C1 segment of cervical spinal cord (tissue), 14 donors: ENCODE results near the gene CAMK2N2.
"Not testable (repeated sequence)": the region's sequence is repeated elsewhere in the genome, so short reads cannot be mapped to it uniquely, and the experiment has no call there.

Experiments used
- DNase-seq, 14 donors: peaks; one replicate each; lab custom pipeline; 2025; lab: John Stamatoyannopoulos, UW

CAMK2N2 gene

DNA sequence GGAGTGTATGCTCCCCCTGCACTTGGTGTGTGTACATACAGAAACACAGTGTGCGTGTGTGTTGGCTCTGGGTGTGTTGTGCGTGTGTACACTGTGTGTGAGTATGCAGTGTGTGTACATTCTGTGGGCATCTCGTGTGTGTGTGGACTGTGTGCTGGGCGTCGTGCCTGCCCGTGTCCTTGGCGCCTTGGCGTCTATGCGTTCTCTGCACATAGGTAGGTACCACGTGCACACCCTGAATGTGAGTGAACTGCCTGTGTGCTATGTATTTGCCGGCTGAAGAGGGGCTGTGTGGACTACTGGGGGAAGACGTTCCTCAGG is 14.0 kb upstream of the CAMK2N2 start:
- DNase-seq = peak in 1 of 14 donors; percentile 25

DNA sequence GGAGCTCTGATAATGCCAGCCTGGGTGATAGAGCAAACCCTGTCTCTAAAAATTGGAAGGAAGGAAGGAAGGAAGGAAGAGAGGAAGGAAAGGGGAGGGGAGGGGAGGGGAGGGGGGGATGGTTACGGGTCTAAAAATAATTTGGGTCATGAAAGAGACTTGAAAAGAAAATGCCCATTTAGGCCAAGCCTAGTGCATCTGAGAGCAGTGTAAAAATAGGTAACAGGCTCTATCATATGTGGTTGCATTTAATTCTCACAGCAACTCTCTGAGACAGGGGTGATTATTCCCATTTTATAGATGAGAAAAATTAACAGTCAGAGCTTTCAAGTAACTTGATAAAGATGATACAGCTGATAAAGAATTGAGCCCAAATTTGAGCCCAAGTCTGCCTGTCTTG is 10.9 kb upstream of the CAMK2N2 start:
- no peak for DNase-seq

DNA sequence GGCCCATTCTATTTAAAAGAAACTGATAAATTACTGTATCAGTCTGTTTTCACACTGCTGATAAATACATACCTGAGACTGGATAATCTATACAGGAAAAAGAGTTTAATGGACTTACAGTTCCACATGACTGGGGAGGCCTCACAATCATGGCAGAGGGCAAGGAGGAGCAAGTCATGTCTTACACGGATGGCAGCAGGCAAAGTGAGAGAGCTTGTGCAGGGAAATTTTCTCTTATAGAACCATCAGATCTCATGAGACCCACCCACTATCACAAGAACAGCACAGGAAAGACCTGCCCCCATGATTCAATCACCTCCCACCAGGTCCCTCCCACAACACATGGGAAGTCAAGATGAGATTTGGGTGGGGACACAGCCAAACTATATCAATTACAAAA is 5.9 kb upstream of the CAMK2N2 start:
- DNase-seq = not testable (repeated sequence)

DNA sequence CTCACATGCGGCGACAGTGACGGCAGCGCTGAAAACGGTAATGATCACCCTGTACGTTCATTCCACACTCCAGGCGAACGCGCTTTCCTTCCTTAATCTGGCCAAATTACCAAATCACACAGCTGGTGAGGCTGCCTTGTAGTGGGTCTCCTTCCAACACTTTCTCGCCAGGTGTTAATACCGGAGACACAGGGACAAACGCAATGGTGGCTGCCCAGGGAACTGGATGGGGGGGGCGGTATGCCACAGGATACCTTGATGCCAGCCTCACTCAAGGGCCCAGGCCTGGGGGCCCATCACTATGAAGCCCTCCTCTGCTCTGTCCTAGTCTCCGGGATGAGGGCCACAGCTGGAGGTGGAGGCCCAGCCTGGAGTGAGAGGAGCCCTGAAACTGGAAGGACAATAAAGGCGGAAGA is 1.4 kb upstream of the CAMK2N2 start:
- DNase-seq = peak in 1 of 14 donors; percentile 19

DNA sequence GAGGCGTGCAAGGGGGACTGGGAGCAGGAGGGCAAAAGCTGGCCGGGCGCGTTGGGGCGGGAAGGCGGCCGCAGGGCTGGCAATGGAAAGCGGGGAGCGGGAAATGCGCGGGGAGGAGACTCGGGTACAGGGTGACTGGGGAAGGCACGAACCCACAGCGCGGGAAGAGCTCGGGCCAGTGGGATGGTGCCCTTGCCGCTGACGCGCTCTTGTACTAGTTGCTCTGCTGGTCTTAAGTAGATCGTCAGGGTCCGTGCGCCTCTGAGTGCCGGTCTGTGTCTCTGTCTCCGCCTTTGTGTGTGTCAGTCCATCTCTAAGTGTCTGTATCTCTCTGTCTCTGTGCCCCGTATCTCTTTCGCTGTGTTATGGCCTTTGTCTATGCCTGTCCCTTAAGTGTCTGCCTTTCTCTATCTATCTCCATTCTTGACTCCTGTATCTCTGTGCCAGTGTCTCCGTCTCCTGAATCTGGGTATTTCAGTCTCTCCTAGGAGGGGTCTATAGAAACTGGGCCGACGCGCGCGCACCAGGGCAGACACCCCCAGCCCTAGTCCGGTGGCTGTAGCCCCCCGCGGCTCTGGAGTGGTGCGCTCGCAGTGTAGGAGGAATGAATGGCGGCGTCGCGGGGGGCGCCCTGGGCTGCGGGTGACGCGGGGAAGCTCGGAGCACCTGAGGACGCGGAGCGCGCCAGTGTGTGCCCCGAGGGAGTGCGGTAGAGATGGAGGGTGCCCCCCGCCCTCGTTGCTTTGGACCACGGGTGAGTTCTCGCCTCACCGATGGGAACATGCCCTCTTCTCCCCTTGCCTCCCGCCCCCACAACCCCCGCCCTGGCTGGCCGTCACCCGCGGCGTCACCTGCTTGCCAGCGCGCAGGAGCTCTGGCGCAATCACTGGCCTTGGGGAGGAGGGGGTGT is 756 bp upstream of the CAMK2N2 start:
- DNase-seq = peak in 1 of 14 donors; percentile 43

DNA sequence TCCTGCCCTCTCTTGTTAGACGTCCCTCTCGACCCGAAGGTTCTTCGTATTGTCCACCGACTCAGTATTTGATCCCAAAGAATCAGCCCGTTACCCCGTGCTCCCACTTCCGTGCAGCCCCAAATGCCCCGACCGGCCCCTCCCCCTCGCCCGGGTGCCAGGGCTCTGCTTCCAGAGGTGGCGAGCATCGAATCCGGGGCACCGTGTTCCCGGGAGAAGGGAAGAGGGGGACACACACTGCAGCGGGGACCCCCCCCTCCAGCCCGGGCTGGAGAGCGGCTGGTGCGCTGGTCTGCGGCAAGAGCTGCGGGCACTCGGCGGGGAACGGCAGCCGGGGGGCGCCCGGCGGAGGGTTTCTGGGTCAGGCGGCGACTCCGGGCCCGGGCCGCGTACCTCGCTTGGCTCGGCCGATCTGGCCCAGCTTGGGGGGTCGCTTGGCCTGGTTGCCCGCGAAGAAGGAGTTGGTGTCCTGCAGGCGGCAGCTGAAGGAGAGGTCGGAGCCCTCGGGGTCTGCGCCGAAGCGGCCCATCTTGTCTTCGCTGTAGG is 556 bp downstream of the CAMK2N2 start:
- peak in 1 of 14 donors; percentile 38 for DNase-seq

DNA sequence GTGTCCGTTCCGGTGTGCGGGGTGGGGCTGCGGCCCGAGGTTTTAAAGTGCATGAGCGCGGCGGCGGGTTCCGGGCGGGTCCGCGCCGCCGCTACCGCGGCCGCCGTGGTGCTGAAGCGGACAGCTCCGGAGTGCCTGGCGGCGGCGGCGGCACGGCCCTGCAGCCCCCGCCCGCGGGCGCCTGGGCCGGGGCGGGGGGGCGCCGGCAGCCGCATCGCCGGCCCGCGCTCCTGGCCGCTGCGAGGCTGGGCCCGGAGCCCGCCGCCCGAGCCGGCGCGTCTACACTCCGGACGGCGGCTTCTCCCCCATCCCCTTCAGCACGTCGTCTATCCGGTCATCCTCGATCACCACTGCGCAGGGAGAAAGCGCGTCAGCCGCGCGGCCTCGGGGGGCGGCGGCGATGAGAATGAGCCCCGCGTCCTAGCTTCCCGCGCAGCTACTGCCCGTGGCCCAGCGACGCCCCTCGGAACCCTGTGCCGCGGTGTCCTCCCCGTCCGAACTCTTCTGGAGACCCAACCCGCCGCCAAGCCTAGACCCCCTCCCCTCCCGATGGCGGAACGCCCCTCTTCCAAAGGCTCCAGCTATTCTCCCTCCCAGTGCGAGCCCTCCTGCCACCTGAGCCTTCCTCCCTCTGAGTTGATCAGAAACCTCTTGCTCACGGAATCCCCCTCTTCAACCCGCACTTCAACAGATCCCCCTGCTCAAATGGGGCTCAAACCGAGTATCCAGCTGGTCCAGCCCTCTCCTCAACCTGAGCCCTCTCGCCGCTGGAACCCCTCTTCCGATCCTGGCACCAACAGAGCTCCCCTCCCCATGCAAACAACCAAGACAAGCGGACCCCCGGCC is 1.3 kb downstream of the CAMK2N2 start:
- DNase-seq = peak in 3 of 14 donors; percentile 19 to 45 (median 28)

DNA sequence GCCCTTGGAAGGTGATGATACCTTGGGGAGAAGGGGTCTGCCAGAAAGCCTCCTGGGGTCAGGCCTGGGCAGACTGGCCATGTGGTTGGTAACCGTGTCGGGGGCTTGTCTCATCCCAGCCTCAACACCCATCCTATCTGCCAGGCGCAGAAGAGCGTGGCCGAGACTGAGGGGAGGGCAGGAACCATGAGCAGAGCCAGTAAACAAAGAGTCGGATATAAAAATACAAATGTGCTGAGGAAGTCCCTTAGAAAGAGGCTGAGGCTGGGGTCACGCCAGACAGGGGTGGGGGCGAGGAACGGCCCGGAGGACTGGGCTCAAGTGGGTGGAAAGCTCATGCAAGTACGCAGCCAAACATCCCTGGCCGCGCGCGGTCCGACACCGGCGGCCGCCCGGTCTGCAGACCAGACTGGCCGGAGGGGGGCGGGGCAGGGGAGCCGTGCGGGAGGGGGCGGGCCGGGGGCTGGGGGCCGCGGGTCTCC is 1.9 kb downstream of the CAMK2N2 start:
- peak in 1 of 14 donors; percentile 15 for DNase-seq

DNA sequence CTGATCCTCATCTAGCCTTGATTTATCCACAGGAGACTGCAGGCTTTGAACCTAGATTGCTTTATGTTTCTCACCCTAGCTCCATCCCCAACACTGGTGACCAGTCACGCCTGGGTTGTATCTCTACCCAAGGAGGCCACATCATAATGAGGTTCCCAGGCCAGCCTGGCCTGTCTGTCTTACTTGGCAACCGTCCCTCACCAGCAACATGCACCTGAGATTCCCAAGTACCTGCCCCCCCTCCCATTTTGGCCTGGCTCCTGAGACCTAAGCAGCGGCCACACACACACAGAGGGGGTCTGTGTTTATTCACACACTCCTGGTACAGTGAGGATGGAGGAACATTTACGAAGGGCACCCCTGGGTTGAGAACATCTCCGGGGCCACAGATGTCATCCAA is 2.4 kb downstream of the CAMK2N2 start:
- DNase-seq = no peak

DNA sequence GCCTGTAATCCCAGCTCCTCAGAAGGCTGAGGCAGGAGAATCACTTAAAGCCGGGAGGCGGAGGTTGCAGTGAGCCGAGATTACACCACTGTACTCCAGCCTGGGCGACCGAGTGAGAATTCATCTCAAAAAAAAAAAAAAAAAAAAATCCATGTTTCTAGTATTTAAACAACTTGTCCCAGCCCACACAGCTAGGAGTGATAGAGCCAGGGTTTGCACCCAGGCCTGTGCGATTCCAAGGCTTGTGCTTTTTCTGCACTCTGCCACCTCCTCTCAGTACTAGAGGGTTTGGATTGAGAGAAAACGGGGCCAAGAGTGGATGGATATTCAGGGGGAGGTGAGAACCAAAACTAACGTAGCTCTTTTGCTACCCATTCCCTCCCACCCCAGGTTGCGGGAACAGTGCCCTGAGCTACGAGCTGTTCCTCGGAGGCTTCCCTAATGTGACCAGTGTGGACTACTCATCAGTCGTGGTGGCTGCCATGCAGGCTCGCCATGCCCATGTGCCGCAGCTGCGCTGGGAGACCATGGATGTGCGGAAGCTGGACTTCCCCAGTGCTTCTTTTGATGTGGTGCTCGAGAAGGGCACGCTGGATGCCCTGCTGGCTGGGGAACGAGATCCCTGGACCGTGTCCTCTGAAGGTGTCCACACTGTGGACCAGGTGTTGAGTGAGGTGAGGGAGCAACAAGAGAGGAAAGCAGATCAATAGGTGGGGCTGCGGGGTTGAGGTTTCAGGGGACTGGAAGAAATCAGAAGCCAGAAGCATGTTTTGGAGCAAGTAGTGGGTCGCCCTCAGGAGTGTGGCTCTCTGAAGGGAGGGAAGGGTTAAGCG is 4.1 kb downstream of the CAMK2N2 start:
- DNase-seq = no peak

DNA sequence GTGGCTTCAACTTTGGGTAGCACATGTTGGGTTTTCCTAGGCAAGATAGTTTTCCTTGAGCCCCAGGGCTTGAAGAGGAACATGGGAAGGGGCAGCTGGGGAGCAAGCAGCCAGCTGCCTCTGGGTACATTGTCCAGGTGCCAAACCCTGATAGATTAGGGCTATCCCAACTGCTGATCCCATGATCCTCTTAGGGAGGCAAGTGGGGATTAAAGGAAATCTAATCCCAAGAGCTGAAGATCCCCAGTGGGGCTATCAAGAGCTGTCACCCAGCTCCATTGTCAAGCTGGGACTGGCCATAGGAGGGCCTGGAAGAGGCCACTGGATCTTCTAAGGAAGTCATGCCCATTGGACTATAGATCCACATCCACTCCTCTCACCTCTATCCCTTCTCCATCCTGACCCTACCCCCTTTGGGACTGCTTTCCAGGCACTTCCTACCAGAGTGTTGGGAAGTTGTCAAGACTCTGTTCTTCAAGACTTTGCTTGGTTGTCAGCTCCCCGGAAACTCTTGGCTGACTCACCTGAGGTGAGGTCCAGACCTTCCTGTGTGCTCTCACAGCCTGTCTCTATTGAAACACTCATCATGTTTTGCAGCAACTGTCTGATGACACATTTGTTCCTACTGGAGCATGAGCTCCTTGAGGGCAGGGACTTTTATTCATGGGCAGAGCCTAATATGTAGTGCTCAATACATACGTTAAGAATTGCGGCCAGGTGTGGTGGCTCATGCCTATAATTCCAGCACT is 5.9 kb downstream of the CAMK2N2 start:
- DNase-seq = no peak

DNA sequence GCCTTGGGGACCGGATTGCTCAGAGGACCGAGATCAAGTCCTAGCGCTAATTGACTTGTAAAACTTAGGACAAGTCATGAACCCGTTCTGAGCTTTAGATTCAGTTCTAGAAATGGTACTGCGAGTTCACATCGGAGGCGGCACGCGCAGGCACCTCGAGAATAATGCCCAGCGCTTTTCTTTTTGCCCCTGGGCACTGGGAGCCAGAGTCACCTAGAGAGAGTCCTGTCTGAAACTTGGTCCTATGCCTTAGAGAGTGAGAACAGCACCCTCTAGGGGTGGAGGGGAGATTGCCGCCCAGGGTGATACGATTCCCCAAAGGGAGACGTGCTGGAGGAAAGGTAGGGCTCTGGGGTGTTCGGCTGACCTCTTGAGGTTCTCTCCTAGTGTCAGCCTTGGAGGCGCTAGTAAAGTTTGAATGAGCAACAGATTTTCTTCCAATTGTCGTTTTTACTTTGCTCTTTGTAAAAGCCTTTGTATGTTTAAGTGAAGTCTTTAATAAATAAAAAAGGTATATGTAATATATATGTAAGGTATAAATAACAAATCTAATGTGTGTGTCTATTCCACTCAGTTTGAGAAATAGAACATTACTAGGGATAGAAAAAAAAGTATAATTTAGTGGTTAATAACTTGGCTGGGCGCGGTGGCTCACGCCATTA is 11.1 kb downstream of the CAMK2N2 start:
- DNase-seq = peak in 12 of 14 donors; percentile 35 to 70 (median 54)

DNA sequence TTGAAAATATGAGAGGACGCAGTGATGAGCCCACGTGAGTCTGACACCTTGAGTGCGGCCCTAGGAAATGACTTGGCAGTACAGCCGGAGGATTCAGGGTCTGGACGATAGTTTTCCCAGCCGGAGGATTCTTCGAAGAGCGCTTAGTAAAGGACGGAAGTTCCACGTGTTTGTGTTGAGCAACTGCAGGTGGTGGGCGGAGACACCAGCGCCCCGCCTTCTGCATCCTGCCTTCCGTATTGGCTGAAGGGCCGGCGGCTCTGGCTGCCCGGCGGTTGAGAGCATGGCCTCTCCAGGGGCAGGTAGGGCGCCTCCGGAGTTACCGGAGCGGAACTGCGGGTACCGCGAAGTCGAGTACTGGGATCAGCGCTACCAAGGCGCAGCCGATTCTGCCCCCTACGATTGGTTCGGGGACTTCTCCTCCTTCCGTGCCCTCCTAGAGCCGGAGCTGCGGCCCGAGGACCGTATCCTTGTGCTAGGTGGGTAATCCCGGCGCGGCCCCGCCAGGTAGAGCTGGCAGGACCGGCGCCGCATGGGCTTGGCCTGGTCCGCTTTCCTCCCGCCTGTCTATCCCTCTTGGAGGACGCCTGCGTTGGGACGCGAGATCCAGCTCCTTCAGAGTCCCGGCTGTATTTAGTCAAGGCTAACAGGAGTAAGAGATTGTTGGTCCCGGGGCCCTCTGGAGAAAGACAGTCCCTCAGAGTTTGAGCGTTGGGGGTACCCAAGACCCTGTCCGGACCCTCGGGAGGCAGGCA is 11.8 kb downstream of the CAMK2N2 start, which contains the start of gene EEF1AKMT4:
Gene EEF1AKMT4 (plus strand): TSS at position 261 of the 755 bp plus-strand sequence. CDS start 23 bp downstream, at position 284.
- DNase-seq = peak; percentile 28 to 92 (median 85)

DNA sequence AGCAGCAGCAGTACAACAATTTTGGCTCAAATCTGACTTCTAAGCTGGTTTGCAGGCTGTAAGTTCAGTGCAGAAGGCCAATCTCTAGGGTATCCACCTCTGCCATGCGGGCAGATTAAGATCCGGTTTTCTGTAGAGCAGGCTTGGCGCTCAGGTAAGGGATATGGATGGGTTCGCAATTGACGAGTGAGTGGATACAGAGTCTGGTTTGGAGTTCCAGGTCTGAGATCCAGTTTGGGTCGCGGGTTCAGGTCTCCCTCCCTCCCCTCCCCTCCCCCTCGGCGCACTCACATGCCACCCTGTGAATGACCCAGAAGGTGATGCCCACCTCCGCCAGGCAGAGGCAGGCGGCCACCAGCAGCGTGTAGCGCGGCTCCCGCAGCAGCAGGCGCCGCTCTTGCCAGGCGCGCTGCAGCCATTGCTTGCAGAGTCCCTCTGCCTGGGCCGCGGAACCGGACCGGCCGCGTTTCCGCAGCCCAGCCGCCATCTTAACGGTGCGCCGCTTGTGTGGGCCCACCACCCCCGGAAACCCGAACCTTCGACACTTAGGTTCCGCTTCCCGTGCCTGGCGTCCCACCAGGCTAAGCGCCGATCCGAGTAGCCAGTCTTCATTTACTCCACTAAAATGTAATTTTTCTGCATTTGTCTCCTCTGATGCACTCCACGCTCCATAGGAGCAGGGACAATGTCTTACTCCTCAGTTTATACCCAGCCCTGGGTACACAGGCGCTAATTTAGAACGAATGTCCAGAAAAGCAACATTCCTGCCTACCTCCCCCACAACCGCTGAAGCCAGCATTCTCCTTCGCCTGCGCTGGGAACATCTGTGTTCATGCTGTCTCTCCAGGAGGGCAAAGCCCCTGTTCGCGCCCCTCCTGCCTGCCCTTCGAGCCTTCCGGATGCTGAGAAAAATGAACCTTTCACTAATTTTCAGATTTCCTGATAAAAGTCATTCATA is 12.6 kb downstream of the CAMK2N2 start, which contains the start of gene ALG3:
Gene ALG3 (minus strand): TSS at position 509 of the 958 bp plus-strand sequence. CDS start 22 bp downstream, at position 487.
- peak in 13 of 14 donors; percentile 10 to 85 (median 69) for DNase-seq

DNA sequence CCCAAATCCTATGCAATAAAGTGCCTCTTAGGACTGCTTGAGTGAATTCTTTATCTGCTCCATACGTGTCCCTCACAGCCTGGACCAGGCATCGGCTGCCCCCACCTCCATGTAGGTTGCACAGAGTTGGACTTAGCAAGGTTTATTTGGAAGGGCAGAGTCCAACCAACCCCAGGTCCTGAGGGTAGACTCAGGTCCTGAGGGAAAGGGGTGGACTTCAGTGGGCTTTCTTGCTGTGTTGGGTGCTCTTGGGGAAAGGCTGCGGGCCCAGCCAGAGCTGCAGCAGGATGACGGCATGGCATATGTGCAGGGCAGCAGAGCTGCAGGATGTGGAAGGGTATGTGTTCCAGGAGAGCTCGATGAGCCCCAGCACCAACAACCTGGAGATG is 19.1 kb downstream of the CAMK2N2 start:
- no peak for DNase-seq

DNA sequence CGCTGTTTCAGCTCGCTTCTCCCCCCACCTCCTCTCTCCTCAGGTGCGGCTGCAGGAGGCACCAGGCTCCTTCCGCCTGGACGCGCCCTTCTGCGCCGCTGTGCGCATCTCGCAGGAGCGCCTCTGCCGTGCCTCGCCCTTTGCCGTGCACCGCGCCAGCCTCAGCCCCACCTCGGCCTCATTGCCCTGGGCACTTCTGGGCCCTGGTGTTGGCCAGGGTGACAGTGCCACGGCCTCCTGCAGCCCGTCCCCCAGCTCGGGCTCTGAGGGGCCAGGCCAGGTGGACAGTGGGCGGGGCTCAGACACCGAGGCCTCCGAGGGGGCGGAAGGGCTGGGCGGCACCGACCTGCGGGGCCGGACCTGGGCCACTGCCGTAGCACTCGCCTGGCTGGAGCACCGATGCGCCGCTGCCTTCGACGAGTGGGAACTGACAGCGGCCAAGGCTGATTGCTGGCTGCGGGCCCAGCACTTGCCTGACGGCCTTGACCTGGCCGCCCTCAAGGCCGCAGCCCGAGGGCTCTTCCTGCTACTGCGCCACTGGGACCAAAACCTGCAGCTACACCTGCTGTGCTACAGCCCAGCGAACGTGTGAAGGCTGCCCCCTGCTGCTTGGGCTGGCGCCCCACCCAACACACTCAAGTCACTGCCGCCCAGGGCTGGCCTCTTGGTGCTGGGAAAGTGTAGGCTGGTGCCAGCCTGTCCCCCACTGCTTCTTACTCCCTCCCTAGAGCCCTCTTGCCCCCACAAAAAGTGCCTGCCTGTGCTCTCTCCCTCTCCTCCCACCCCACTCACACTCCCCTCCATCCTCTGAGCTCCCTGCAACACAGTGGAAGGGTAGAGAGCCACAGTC is 19.7 kb downstream of the CAMK2N2 start:
- no peak for DNase-seq

DNA sequence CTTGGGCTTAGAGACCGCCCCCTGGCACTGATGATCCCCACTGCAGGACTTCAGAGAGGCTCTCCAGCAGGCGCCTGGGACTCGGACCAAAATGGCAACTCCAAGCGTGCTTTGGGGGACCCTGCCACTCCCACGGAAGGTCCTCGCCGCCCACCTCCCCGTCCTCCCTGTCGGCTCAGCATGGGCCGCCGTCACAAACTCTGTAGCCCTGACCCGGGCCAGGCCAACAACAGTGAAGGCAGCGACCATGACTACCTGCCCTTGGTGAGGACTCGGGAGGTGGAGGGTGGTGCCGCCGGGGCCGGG is 20.3 kb downstream of the CAMK2N2 start:
- no peak for DNase-seq
